ENCODE results near the gene ARMC12.

Gene ARMC12

DNA sequence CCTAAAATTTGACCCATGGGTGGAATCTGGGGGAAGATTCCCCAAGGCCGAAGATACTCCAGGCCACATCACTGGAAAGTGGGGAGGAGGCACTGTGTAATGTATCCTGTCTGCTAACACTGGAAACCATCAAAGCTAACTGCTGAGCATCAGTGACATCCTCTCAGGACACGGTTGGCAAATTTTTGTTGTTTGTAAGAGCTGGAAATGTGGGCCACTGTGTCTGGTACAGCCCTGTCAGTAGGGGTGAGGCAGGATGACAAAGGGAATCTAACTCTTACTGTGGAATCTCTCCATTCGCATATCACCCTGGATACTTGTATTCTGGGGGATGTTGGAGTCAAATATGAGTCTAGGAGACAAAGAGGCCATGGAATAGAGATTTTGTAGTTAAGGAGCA is 22.6 kb downstream of the ARMC12 start:
- Mint-ChIP-seq H3K4me3 (no peak overlapping the region), H3K27ac (no peak overlapping the region), H3K4me1 (ENCODE audit: low read depth) (peaks cover 6% of the 10 kb centered on the region), H3K9me3 (no peaks in the 10 kb centered on the region), H3K36me3 (ENCODE audit: low read depth) (no peaks in the 10 kb centered on the region), H3K27me3 (ENCODE audit: low read depth) (peaks cover 36% of the 10 kb centered on the region)

DNA sequence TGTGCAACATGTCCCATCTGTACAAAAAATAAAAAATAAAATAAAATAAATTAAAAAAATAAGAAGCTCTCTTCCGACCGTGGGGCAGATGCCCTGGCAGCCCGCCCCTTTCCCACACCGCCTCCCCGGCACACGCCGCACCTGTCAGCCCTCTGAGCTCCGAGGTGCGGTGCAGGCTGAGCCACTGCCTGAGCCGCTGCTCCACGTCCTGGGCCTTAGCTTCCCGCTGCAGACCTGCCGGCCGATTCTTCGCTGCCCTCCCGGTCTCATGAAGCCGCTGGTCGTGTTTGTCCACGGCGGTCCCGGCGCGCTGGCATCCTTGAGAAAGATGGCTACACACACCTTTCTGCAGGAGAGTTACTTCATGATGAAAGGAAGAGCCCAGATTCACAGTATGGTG is 28.9 kb downstream of the ARMC12 start:
- Mint-ChIP-seq H3K27ac (no peak overlapping the region), H3K36me3 (ENCODE audit: low read depth) (no peaks in the 10 kb centered on the region), H3K27me3 (ENCODE audit: low read depth) (peaks cover 51% of the 10 kb centered on the region), H3K9me3 (no peaks in the 10 kb centered on the region), H3K4me3 (no peak overlapping the region), H3K4me1 (ENCODE audit: low read depth) (peaks cover 4% of the 10 kb centered on the region)

DNA sequence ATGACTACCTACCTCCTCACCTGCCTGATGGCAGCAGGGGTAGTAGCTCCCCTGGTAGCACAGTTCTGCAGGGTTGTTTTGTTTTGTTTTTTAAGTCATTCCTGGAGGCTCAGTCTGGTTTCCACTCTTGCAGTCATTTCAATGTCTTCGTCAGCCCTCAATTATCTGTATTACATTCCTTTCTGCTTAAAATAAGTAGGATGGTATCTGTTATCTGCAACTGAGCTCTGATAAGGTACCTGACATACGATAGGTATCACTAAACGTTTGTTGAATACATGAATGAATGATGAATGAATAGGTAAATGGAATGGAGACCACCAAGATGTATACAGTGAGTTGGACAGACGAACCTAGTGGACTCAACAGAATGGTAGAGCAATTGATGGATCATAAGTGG is 32.4 kb downstream of the ARMC12 start:
- Mint-ChIP-seq H3K27ac (no peak overlapping the region), H3K36me3 (ENCODE audit: low read depth) (no peaks in the 10 kb centered on the region), H3K27me3 (ENCODE audit: low read depth) (peaks cover 30% of the 10 kb centered on the region), H3K9me3 (no peaks in the 10 kb centered on the region), H3K4me3 (no peak overlapping the region), H3K4me1 (ENCODE audit: low read depth) (peaks cover under 1% of the 10 kb centered on the region)

DNA sequence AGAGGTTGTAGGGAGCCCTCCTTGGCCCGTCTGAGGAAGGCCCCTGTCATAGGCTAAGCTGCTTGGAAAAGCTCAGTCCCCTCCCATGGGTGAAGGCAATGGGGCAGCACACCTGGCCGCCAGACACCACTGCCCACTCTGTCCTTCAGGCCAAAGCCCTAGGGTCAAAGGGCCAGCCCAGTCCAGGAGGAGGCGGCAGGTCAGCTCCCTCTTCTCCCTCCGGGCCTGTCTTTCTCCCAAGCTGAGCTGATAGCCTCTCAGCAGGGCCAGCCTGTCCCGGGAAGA is 34.5 kb downstream of the ARMC12 start:
- H3K9me3 Mint-ChIP-seq, result no peaks in the 10 kb centered on the region
- H3K4me1 Mint-ChIP-seq (ENCODE audit: low read depth), result no peaks in the 10 kb centered on the region
- H3K27ac Mint-ChIP-seq, result no peak overlapping the region
- no peak overlapping the region for H3K4me3 Mint-ChIP-seq
- H3K36me3 Mint-ChIP-seq (ENCODE audit: low read depth), result no peaks in the 10 kb centered on the region
- peaks cover 35% of the 10 kb centered on the region for H3K27me3 Mint-ChIP-seq (ENCODE audit: low read depth)

DNA sequence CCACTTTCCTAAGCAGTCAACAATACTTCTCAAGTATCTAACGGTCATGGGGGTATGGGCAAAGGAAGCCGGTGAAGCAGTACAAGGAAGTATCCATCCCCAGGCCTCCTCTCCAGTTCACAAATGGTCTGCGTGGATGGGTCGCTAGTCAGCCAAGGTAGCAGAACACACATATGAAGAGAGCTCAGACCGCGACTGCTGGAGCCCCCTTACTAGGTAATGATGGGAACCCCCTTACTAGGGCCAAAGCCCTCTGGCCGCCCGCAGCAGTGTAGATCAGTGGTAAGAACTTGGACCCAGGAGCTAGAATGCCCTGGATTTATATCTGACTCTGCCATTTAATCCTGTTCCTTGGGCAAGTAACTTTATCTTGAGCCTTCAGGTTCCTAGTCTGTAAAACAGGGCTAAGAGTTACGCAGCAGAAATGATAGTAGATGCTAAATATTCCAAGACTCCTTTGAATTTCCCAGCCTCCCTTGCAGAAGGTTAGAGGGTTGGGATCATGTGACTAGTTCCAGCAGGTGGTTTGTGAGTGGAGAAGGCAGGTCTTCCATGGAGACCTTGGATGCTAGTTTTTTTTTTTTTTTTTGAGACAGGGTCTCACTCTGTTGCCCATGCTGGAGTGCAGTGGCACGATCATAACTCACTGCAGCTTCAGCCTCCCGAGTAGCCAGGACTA is 37.4 kb downstream of the ARMC12 start:
- H3K4me3 Mint-ChIP-seq, result no peak overlapping the region
- no peak overlapping the region for H3K27ac Mint-ChIP-seq
- no peaks in the 10 kb centered on the region for H3K9me3 Mint-ChIP-seq
- no peaks in the 10 kb centered on the region for H3K4me1 Mint-ChIP-seq (ENCODE audit: low read depth)
- H3K27me3 Mint-ChIP-seq (ENCODE audit: low read depth), result peaks cover 33% of the 10 kb centered on the region
- H3K36me3 Mint-ChIP-seq (ENCODE audit: low read depth), result no peaks in the 10 kb centered on the region

DNA sequence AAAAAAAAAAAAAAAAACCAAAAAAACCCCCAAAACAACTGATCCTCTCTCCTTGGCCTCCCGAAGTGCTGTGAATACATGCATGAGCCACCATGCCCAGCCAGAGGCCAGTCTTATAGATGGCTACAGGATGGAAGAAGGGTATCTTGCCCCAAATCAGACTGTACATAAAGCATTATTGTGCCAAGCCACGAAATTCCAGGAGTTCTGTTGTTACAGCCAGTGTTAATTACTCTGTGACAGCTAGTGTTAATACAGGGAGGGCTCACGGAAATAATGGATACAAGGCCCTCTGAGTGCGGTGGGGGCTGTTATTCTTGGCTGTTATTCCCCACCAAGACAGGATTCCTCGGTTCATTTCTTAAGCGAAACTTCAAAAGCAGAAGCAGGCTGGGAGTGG is 38.2 kb downstream of the ARMC12 start:
- H3K4me1 Mint-ChIP-seq (ENCODE audit: low read depth), result no peaks in the 10 kb centered on the region
- H3K27ac Mint-ChIP-seq, result no peak overlapping the region
- no peak overlapping the region for H3K4me3 Mint-ChIP-seq
- H3K9me3 Mint-ChIP-seq, result no peaks in the 10 kb centered on the region
- peaks cover 31% of the 10 kb centered on the region for H3K27me3 Mint-ChIP-seq (ENCODE audit: low read depth)
- H3K36me3 Mint-ChIP-seq (ENCODE audit: low read depth), result no peaks in the 10 kb centered on the region

GRCh38 chr6:35776364-35777215 is 39.8 kb downstream of the ARMC12 start, which contains the start of gene CLPSL2:
Gene CLPSL2 (plus strand): TSS chr6:35776598. CDS start chr6:35776619, 21 bp downstream.
- Mint-ChIP-seq H3K27ac (no peak within 1 kb of the TSS), H3K27me3 (ENCODE audit: low read depth) (peaks cover 31% of the 10 kb centered on the region)

GRCh38 chr6:35777356-35778102 is 40.7 kb downstream of the ARMC12 start:
- Mint-ChIP-seq H3K27me3 (ENCODE audit: low read depth) (peaks cover 39% of the 10 kb centered on the region), H3K36me3 (ENCODE audit: low read depth) (no peaks in the 10 kb centered on the region), H3K4me1 (ENCODE audit: low read depth) (no peaks in the 10 kb centered on the region), H3K9me3 (no peaks in the 10 kb centered on the region), H3K27ac (no peak overlapping the region), H3K4me3 (peak overlapping the region; percentile 36)

More at GRCh38 chr6:35776364-35777215, 39.8 kb downstream of the ARMC12 start, which contains the start of gene CLPSL2:
- Mint-ChIP-seq H3K9me3 (no peaks in the 10 kb centered on the region), H3K36me3 (ENCODE audit: low read depth) (no peaks in the 10 kb centered on the region), H3K4me3 (peak within 1 kb of the TSS; percentile 44), H3K4me1 (ENCODE audit: low read depth) (no peaks in the 10 kb centered on the region)

DNA sequence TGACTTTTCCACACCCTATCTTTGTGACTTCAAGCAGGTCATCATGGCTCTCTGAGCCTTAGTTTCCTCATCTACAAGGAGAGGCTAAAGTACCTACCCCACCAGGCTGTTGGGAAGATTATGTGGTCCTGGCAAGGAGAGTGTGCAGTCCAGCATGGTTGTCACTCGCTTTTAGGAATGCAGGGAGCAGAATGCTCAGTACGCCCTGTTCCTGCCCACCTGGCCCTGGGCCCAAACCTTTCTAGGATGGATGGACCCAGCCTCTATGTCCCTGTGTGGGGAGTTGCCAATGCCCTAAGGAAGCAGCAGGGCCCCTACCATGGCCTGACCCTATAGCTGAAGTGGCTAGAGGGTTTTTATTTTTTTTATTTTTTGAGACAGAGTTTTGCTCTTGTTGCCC is 41.6 kb downstream of the ARMC12 start:
- no peaks in the 10 kb centered on the region for H3K9me3 Mint-ChIP-seq
- H3K27ac Mint-ChIP-seq, result no peak overlapping the region
- no peak overlapping the region for H3K4me3 Mint-ChIP-seq
- H3K4me1 Mint-ChIP-seq (ENCODE audit: low read depth), result no peaks in the 10 kb centered on the region
- no peaks in the 10 kb centered on the region for H3K36me3 Mint-ChIP-seq (ENCODE audit: low read depth)
- H3K27me3 Mint-ChIP-seq (ENCODE audit: low read depth), result peaks cover 40% of the 10 kb centered on the region

DNA sequence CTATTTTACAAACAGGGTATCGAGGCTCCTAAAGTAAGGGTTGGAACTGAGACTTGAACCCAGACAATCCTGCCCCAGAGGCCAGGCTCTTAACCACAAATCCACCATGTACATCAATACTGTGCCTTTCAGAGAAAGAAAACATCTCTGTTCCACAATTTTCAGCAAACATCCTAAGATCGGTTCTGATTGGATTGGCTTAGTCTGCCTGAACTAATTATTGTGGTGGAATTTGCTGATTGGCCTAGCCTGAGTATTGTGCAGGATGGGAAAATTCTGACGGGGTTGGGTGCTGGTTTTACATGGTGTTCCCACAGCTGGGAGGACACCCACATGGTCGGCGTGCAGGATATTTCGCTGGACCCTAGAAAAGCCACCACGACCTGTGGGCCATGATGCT is 43.9 kb downstream of the ARMC12 start, which contains the start of gene CLPSL1:
TSS of gene CLPSL1 (plus strand) at position 301 of the 400 bp plus-strand sequence. CDS start at position 393, 92 bp downstream.
- peaks cover 32% of the 10 kb centered on the region for H3K27me3 Mint-ChIP-seq (ENCODE audit: low read depth)
- no peaks in the 10 kb centered on the region for H3K4me1 Mint-ChIP-seq (ENCODE audit: low read depth)
- no peaks in the 10 kb centered on the region for H3K36me3 Mint-ChIP-seq (ENCODE audit: low read depth)
- peak within 1 kb of the TSS; percentile 8 for H3K4me3 Mint-ChIP-seq
- H3K27ac Mint-ChIP-seq, result no peak within 1 kb of the TSS
- H3K9me3 Mint-ChIP-seq, result no peaks in the 10 kb centered on the region

GRCh38 chr6:35781290-35781689 is 44.5 kb downstream of the ARMC12 start:
- H3K4me3 Mint-ChIP-seq, result peak overlapping the region; percentile 8
- no peaks in the 10 kb centered on the region for H3K4me1 Mint-ChIP-seq (ENCODE audit: low read depth)

GRCh38 chr6:35782424-35782823 is 45.6 kb downstream of the ARMC12 start:
- no peak overlapping the region for H3K4me3 Mint-ChIP-seq
- no peak overlapping the region for H3K27ac Mint-ChIP-seq
- H3K9me3 Mint-ChIP-seq, result no peaks in the 10 kb centered on the region
- no peaks in the 10 kb centered on the region for H3K36me3 Mint-ChIP-seq (ENCODE audit: low read depth)
- H3K4me1 Mint-ChIP-seq (ENCODE audit: low read depth), result no peaks in the 10 kb centered on the region
- H3K27me3 Mint-ChIP-seq (ENCODE audit: low read depth), result peaks cover 30% of the 10 kb centered on the region

More at GRCh38 chr6:35781290-35781689, 44.5 kb downstream of the ARMC12 start:
- Mint-ChIP-seq H3K36me3 (ENCODE audit: low read depth) (no peaks in the 10 kb centered on the region), H3K27me3 (ENCODE audit: low read depth) (peaks cover 29% of the 10 kb centered on the region), H3K9me3 (no peaks in the 10 kb centered on the region), H3K27ac (no peak overlapping the region)

GRCh38 chr6:35784200-35784599 is 47.4 kb downstream of the ARMC12 start:
- no peak overlapping the region for H3K27ac Mint-ChIP-seq
- no peaks in the 10 kb centered on the region for H3K36me3 Mint-ChIP-seq (ENCODE audit: low read depth)
- H3K27me3 Mint-ChIP-seq (ENCODE audit: low read depth), result peaks cover 30% of the 10 kb centered on the region
- H3K9me3 Mint-ChIP-seq, result no peaks in the 10 kb centered on the region
- no peaks in the 10 kb centered on the region for H3K4me1 Mint-ChIP-seq (ENCODE audit: low read depth)
- no peak overlapping the region for H3K4me3 Mint-ChIP-seq

DNA sequence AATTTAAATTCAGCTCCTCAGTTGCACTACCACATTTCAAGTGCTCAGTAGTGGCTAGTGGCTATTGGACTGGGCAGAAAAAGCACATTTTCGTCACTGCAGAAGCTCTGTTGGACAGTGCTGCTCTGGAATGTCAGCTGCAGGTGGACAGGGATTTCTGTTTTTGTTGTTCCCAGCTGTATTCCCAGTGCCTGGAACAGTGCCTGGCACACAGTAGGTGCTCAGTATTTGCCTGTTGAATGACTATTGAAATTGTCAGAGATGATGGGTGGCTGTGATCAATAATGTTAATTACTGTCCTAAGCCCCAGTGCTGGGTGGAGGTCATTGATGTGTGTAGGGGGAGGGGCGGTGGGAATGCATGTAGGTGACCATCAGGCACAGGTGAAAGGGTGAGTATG is 49.4 kb downstream of the ARMC12 start:
- no peak overlapping the region for H3K27ac Mint-ChIP-seq
- no peaks in the 10 kb centered on the region for H3K4me1 Mint-ChIP-seq (ENCODE audit: low read depth)
- no peak overlapping the region for H3K4me3 Mint-ChIP-seq
- H3K9me3 Mint-ChIP-seq, result no peaks in the 10 kb centered on the region
- H3K36me3 Mint-ChIP-seq (ENCODE audit: low read depth), result no peaks in the 10 kb centered on the region
- H3K27me3 Mint-ChIP-seq (ENCODE audit: low read depth), result peaks cover 37% of the 10 kb centered on the region

Data from T-helper 1 cell treated with Interleukin-12 subunit alpha and Interleukin-12 subunit beta and Interleukin-4 antibody, amounts not matched to agents 30 μg/mL and 1 μg/mL, for 36 hours (primary cell).